Posterior cingulate gyrus (tissue), 11 donors: ENCODE data around the gene HMCES.
A peak's percentile ranks its signal among the peaks of the same experiment; 100 is the strongest.
"Not testable (repeated sequence)": the region's sequence is repeated elsewhere in the genome, so short reads cannot be mapped to it uniquely, and the experiment has no call there.

ENCODE experiments used
- DNase-seq, 10 donors: peaks; one replicate each; pipeline versions ENCODE4 v3.0.0 to v3.0.0-alpha.2; 2020 to 2021; ENCODE audit warnings: mixed read lengths in 3 of 10
- intact Hi-C: fragments of 100-400 bp; cut with DNase I; formaldehyde crosslinking; loops from one replicate; pipeline ENCODE4 v1.15.1; 2023

Gene HMCES

GRCh38 chr3:129254536-129255230 is 24.0 kb upstream of the HMCES start:
- no peak for DNase-seq
- intact Hi-C loops = no loop called here

GRCh38 chr3:129256270-129256669 is 22.4 kb upstream of the HMCES start:
- intact Hi-C loops = no loop called here
- no peak for DNase-seq

GRCh38 chr3:129257609-129258008 is 21.1 kb upstream of the HMCES start:
- intact Hi-C loops = no loop called here
- no peak for DNase-seq

- intact Hi-C loops = no loop called here
- DNase-seq = no peak
These were observed 18.8 kb upstream of the HMCES start for GRCh38 chr3:129259612-129260477.

GRCh38 chr3:129260606-129261005 is 18.1 kb upstream of the HMCES start:
- intact Hi-C loops = no loop called here

GRCh38 chr3:129261894-129262293 is 16.8 kb upstream of the HMCES start:
- intact Hi-C loops = no loop called here
- DNase-seq = no peak

More at GRCh38 chr3:129260606-129261005, 18.1 kb upstream of the HMCES start:
- DNase-seq = no peak

- intact Hi-C loops = no loop called here
- DNase-seq = no peak
These were observed 15.3 kb upstream of the HMCES start for GRCh38 chr3:129263161-129263910.

GRCh38 chr3:129264994-129265393 is 13.7 kb upstream of the HMCES start:
- intact Hi-C loops, DNase-seq: not testable (repeated sequence)

GRCh38 chr3:129266651-129267050 is 12.0 kb upstream of the HMCES start:
- no peak for DNase-seq
- intact Hi-C loops = no loop called here

- intact Hi-C loops = no loop called here
- DNase-seq = no peak
These were observed 10.3 kb upstream of the HMCES start for GRCh38 chr3:129268396-129268795.

- intact Hi-C loops = no loop called here
- no peak for DNase-seq
These were observed 7.0 kb upstream of the HMCES start for GRCh38 chr3:129271674-129272073.

GRCh38 chr3:129276385-129276784 is 2.3 kb upstream of the HMCES start:
- intact Hi-C loops = no loop called here
- no peak for DNase-seq

GRCh38 chr3:129277829-129278271 is 820 bp upstream of the HMCES start:
- intact Hi-C loops = no loop called here
- no peak for DNase-seq

- intact Hi-C loops = no loop called here
These were observed 566 bp downstream of the HMCES start for GRCh38 chr3:129278966-129279906.

GRCh38 chr3:129280183-129280582 is 1.5 kb downstream of the HMCES start:
- no peak for DNase-seq
- intact Hi-C loops = loop anchor here (2.0 kb wide), 1 partner anchor 35 kb away; no protein-coding TSS in a partner anchor

More at GRCh38 chr3:129278966-129279906, 566 bp downstream of the HMCES start:
- peak in 6 of 10 donors; percentile 6 to 87 (median 15) for DNase-seq

- intact Hi-C loops = loop anchor here (2.0 kb wide), 1 partner anchor 33 kb away; no protein-coding TSS in a partner anchor
- no peak for DNase-seq
These were observed 3.1 kb downstream of the HMCES start for GRCh38 chr3:129281726-129282125.

GRCh38 chr3:129282727-129283327 is 4.2 kb downstream of the HMCES start:
- DNase-seq = no peak
- intact Hi-C loops = no loop called here

GRCh38 chr3:129286081-129286480 is 7.4 kb downstream of the HMCES start:
- intact Hi-C loops = no loop called here

GRCh38 chr3:129288446-129288845 is 9.8 kb downstream of the HMCES start:
- intact Hi-C loops = no loop called here
- no peak for DNase-seq

More at GRCh38 chr3:129286081-129286480, 7.4 kb downstream of the HMCES start:
- no peak for DNase-seq
